ENCODE measurements around the gene PLA2G15. TPM values are rescaled to one million over a fixed set of nuclear protein-coding genes. Genes with fewer than 3 reads are reported as not detected.

PLA2G15 gene
- total RNA-seq, 4 donors from 2014 or later = 8.3 to 27.5 (median 17.6) TPM

DNA sequence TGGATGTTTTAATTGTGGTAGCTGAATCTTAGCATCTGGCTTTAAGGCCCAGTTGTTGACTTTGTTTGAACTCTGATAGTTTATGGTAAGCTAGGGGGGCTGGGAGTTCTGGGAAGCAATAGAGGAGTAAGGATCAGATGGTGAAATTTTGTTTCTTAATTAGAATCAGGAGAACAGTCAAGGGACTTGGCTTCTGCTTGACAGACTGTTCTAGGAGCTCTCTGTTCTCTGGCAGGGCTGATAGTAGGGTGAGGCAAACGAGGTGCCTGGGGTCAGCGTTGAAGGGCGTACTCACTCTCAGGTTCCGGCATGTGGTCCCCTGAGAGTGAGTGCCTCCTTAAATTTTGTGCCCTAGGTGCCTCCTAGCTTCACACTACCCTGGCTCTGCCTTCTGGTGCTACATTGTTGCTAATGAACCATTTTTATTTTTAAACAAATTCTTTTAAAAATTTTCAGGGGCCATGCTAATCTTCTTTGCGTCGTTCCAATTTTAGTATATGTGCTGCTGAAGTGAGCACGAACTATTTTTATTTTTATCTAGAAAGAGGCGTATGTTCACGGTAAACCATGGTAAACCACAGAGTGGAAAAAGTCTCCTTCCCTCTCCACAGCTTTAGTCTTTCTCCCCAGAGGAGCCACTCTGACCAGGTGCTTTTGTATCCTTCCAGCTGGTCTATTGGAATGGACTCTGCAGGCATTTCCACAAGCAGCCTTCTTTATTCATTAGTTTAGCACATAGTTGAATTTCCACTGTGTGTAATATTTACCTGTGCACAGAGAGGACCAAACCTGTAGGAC lies 38.8 kb downstream of the PLA2G15 start:
- Histone ChIP-seq H3K4me1 (peaks cover 0 to 43% (median 34%) of the 10 kb centered on the region in 4 donors), H3K9me3 (no peaks in the 10 kb centered on the region), H3K27ac (peak overlapping the region; percentile 26 to 79 (median 54)), H3K27me3 (no peaks in the 10 kb centered on the region), H3K4me3 (peak overlapping the region in 1 of 4 donors; percentile 10), H3K36me3 (peaks cover 0 to 25% (median 0%) of the 10 kb centered on the region in 3 donors)
- TF ChIP-seq POLR2A (IDR thresholded peaks at IDR 0.05) = no peak
- TF ChIP-seq, protein P1, sequence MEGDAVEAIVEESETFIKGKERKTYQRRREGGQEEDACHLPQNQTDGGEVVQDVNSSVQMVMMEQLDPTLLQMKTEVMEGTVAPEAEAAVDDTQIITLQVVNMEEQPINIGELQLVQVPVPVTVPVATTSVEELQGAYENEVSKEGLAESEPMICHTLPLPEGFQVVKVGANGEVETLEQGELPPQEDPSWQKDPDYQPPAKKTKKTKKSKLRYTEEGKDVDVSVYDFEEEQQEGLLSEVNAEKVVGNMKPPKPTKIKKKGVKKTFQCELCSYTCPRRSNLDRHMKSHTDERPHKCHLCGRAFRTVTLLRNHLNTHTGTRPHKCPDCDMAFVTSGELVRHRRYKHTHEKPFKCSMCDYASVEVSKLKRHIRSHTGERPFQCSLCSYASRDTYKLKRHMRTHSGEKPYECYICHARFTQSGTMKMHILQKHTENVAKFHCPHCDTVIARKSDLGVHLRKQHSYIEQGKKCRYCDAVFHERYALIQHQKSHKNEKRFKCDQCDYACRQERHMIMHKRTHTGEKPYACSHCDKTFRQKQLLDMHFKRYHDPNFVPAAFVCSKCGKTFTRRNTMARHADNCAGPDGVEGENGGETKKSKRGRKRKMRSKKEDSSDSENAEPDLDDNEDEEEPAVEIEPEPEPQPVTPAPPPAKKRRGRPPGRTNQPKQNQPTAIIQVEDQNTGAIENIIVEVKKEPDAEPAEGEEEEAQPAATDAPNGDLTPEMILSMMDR (IDR thresholded peaks at IDR 0.05) = no peak
- peak in 2 of 3 donors; percentile 39 to 65 for DNase-seq

DNA sequence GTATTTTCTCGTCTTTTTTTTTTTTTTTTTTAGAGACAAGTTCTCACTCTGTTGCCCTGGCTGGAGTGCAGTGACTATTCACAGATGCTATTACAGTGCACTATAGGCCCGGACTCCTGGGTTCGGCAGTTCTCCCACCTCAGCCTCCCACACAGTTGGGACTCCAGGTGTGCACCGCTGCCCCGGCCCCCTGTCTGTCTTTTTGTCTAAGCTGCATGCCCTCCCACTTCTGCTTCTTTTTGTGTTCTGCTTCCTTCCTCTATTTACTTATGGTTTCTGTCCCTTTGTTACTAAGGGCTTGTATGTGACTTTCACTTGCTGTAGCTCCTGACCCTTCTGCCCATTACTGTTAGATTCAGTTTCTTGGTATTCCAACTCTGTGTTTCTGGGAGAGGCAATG lies 39.7 kb downstream of the PLA2G15 start:
- no peak for TF ChIP-seq POLR2A (IDR thresholded peaks at IDR 0.05)
- TF ChIP-seq, protein P1 (IDR thresholded peaks at IDR 0.05) = no peak
- Histone ChIP-seq H3K4me1 (peaks cover 0 to 49% (median 34%) of the 10 kb centered on the region in 4 donors), H3K4me3 (peak overlapping the region in 1 of 4 donors; percentile 13), H3K27ac (peak overlapping the region; percentile 46 to 79 (median 61)), H3K9me3 (no peaks in the 10 kb centered on the region), H3K27me3 (no peaks in the 10 kb centered on the region), H3K36me3 (peaks cover 0 to 25% (median 0%) of the 10 kb centered on the region in 3 donors)
- peak in 2 of 3 donors; percentile 80 to 84 for DNase-seq

DNA sequence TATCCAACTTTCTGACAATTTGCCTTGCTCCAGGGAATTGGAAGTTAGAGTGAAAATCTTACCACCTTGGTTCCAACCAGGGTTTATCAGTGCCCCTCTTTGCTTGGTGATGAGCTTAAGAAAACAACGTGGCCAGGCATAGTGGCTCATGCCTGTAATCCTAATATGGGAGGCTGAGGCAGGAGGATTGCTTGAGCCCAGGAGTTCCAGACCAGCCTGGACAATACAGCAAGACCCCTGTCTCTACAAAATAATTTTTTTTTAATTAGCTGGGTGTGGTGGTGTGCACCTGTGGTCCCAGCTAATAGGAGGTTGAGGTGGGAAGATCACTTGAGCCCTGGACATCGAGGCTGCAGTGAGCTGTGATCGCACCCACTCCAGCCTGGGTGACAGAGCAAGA lies 40.5 kb downstream of the PLA2G15 start:
- H3K4me3 ChIP-seq = no peak overlapping the region
- H3K4me1 ChIP-seq = peaks cover 0 to 49% (median 34%) of the 10 kb centered on the region in 4 donors
- no peak for TF ChIP-seq POLR2A (IDR thresholded peaks at IDR 0.05)
- TF ChIP-seq, protein P1 (IDR thresholded peaks at IDR 0.05) = no peak
- DNase-seq = no peak
- no peaks in the 10 kb centered on the region for H3K27me3 ChIP-seq
- no peaks in the 10 kb centered on the region for H3K9me3 ChIP-seq
- peak overlapping the region; percentile 46 to 79 (median 61) for H3K27ac ChIP-seq
- H3K36me3 ChIP-seq = peaks cover 0 to 31% (median 0%) of the 10 kb centered on the region in 3 donors

DNA sequence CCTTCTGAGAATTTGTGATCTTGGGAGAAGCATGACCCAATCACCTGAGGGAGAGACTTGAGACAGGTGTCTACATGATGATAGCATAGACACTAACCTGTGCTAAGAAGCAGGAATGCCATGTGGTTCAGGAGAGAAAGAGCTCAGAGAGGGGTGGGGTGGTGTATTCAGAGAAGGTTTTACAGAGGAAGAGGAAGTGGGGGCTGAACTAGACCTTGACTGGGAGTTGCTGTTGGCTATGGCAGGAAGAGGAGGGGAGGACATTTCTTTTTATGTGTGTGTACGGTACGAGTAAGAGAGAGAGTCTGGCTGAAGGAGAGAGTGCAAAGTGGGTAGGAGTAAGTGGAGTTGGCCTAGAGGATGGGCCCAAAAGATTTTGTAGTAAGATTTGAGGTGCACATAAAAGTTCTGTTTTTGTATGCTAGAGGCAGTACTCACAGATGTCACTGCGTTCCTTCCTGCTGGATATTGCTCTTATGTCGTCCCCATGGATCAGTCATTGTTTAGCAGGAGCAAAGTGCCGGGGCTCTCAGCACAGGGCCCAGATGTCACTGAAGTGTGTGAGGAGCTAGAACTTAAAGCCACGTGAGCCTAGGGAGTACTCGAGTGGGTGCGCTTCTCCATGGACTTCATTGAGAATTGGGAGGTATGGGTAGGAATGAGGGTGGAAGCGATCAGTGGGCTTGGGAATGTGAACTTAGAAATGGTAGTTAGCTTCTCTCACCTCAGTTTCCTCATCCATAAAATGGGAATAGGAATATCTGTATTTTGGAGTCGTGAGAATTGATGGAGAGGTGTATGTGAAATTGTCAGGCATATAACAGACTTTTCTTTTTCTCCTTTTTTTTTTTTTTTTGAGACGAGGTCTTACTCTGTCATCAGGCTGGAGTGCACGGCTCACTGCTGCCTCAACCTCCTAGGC lies 41.2 kb downstream of the PLA2G15 start:
- peaks cover 0 to 38% (median 0%) of the 10 kb centered on the region in 3 donors for H3K36me3 ChIP-seq
- H3K27me3 ChIP-seq = no peaks in the 10 kb centered on the region
- H3K9me3 ChIP-seq = no peaks in the 10 kb centered on the region
- no peak for TF ChIP-seq POLR2A (IDR thresholded peaks at IDR 0.05)
- TF ChIP-seq, protein P1 (IDR thresholded peaks at IDR 0.05) = no peak
- H3K27ac ChIP-seq = peak overlapping the region; percentile 16 to 79 (median 54)
- DNase-seq = peak in 1 of 3 donors; percentile 51
- peak overlapping the region in 1 of 4 donors; percentile 10 for H3K4me3 ChIP-seq
- peaks cover 0 to 49% (median 34%) of the 10 kb centered on the region in 4 donors for H3K4me1 ChIP-seq
